GM12878 (cell line): ENCODE data around the gene TTLL10. TPM values are rescaled to one million over a fixed set of nuclear protein-coding genes. Genes with fewer than 3 reads are reported as not detected.

Source experiments
- ATAC-seq: fragments of 200-7000 bp; cut with Tn5 transposase; 3 replicates; pipeline ENCODE4 v1.9.1; 2020; ENCODE audit warnings: mild to moderate bottlenecking, moderate library complexity
- BruUV-seq: library from RNA; stranded (reverse); fragments of 400-500 nt; replicated peaks from 2 replicates; lab custom pipeline; 2021; lab: Mats Ljungman, UMichigan
- CTCF ChIA-PET: fragments of 300-600 bp; sonication (Branson Sonifier 250); formaldehyde crosslinking; extraction: SDS; loops from one replicate; lab custom pipeline; 2021; ENCODE audit warnings: inconsistent platforms; lab: Yijun Ruan, JAX
- POLR2A ChIA-PET: fragments of 350-600 bp; formaldehyde crosslinking; extraction: SDS; loops from one replicate; lab custom pipeline; 2021; ENCODE audit warnings: inconsistent platforms; lab: Charles Lee
- RAD21 ChIA-PET: fragments of 300-600 bp; sonication (Branson Sonifier 250); formaldehyde crosslinking; loops from one replicate; lab custom pipeline; 2023; ENCODE audit warnings: antibody characterized with exemption; ENCODE audit not compliant: unreplicated experiment; lab: Charles Lee
- SMC1A ChIA-PET: fragments of 300-600 bp; sonication (Branson Sonifier 250); formaldehyde crosslinking; loops from one replicate; lab custom pipeline; 2023; ENCODE audit not compliant: unreplicated experiment, uncharacterized antibody; lab: Charles Lee
- DNase-seq: peaks from one replicate; pipeline ENCODE4 v3.0.0-alpha.2; 2011; ENCODE audit warnings: low read depth, low spot score
- FAIRE-seq: peaks from 3 replicates; lab custom pipeline; 2011; peaks lifted over from hg19 to GRCh38; lab: Jason Lieb, UNC
- H2AFZ ChIP-seq: 2 replicates; pipeline ENCODE4 v1.6.0; 2011; ENCODE audit warnings: low read depth, low read length, control low read depth; ENCODE audit not compliant: control insufficient read depth
- H3K27ac ChIP-seq: 2 replicates; pipeline ENCODE4 v1.5.1; 2011; ENCODE audit warnings: control low read depth; ENCODE audit not compliant: control insufficient read depth, insufficient read depth
- H3K27me3 ChIP-seq, 2 experiments: replicated peaks in 1 of 2; 2 replicates each; pipeline versions ENCODE4 v1.6.0 to v1.6.1; 2011; ENCODE audit warnings: low read length in 1 of 2; ENCODE audit not compliant: control insufficient read depth in 2 of 2, insufficient read depth in 2 of 2
- H3K36me3 ChIP-seq, 2 experiments: 2 replicates each; pipeline ENCODE4 v1.5.1; 2011; ENCODE audit warnings: low read length in 1 of 2; ENCODE audit not compliant: control insufficient read depth in 2 of 2, insufficient read depth in 2 of 2
- H3K4me1 ChIP-seq: 2 replicates; pipeline ENCODE4 v1.6.1; 2011; ENCODE audit warnings: mild to moderate bottlenecking, low read length, moderate library complexity, mixed read lengths; ENCODE audit not compliant: control insufficient read depth, insufficient read depth
- H3K4me2 ChIP-seq: 2 replicates; pipeline ENCODE4 v1.6.0; 2011; ENCODE audit warnings: control low read depth; ENCODE audit not compliant: control insufficient read depth, insufficient read depth
- H3K4me3 ChIP-seq: fragments of 200-600 bp; sonication (generic); 2 replicates; pipeline ENCODE4 v1.5.1; 2016
- H3K79me2 ChIP-seq: 2 replicates; pipeline ENCODE4 v1.6.0; 2011; ENCODE audit warnings: low read length; ENCODE audit not compliant: control insufficient read depth, insufficient read depth
- H3K9ac ChIP-seq: 2 replicates; pipeline ENCODE4 v1.8.0; 2011; ENCODE audit warnings: low read length, control low read depth, mixed read lengths; ENCODE audit not compliant: control insufficient read depth, insufficient read depth
- H3K9me3 ChIP-seq: replicated peaks from 3 replicates; pipeline ENCODE4 v1.5.1; 2011; ENCODE audit warnings: mild to moderate bottlenecking, low read length; ENCODE audit not compliant: control insufficient read depth, insufficient read depth
- H4K20me1 ChIP-seq: 2 replicates; pipeline ENCODE4 v1.6.0; 2011; ENCODE audit not compliant: control insufficient read depth, insufficient read depth
- NFYB ChIP-seq: IDR thresholded peaks from 2 replicates; pipeline ENCODE4 v1.6.1; 2011; ENCODE audit warnings: low read depth, mild to moderate bottlenecking, low read length, improper control_type of control experiment, moderate library complexity; ENCODE audit not compliant: insufficient read depth
- POLR2A ChIP-seq: IDR thresholded peaks from 2 replicates; pipeline ENCODE4 v1.6.1; 2011; ENCODE audit warnings: low read depth, mild to moderate bottlenecking, low read length
- USF1 ChIP-seq: IDR thresholded peaks from 2 replicates; pipeline ENCODE4 v1.6.1; 2011; ENCODE audit warnings: borderline replicate concordance, low read depth, mild to moderate bottlenecking, moderate library complexity, mixed read lengths, low read length; ENCODE audit not compliant: insufficient read depth; ENCODE audit errors: extremely low read length
- WGBS: methylation state at CpG from one replicate; pipeline ENCODE4 v1.1.6; 2016; ENCODE audit warnings: low lambda C conversion rate; ENCODE audit not compliant: insufficient replicate concordance, insufficient coverage; ENCODE audit errors: missing lambda C conversion rate; 5-methylcytosine and 5-hydroxymethylcytosine counted together
- in situ Hi-C: fragments of 300-500 bp; cut with MboI; formaldehyde crosslinking; loops from 9 replicates; pipeline ENCODE4 v1.14.3; 2018; ENCODE audit warnings: mixed read lengths
- intact Hi-C: fragments of 100-400 bp; cut with micrococcal nuclease; formaldehyde crosslinking; loops from one replicate; pipeline ENCODE4 v1.14.2; 2022; ENCODE audit not compliant: unreplicated experiment
- polyA plus RNA-seq, 11 experiments: library from polyadenylated mRNA; depleted of rRNA in 4 of 11; unstranded in 6 of 11; stranded (reverse) in 5 of 11; fragments of >200 nt; fragmentation: Nextera tagmentation in 4 of 11; fragmentation: Illumina TruSeq in 1 of 11; extraction: Ambion mirVana in 4 of 11; extraction: Trizol in 1 of 11; gene quantifications; 1 replicate in 1 of 11; 2 replicates in 10 of 11; pipeline versions ENCODE4 v1.2.1 to v1.2.3, GENCODE V29; 2011 to 2016; ENCODE audit warnings: inconsistent platforms in 2 of 11, missing spikeins in 2 of 11, low read depth in 1 of 11
- total RNA-seq, 4 experiments: library from RNA; depleted of rRNA in 3 of 4; stranded (reverse); fragments of >200 nt in 3 of 4; fragmentation: Illumina TruSeq in 1 of 4; extraction: Trizol in 1 of 4; gene quantifications; 2 replicates each; pipeline versions ENCODE4 v1.2.1 to v1.2.3, GENCODE V29; 2013 to 2021

TTLL10 gene
- total and polyA plus RNA-seq, 10 of the 15 experiments (the other 5 are each of a cell fraction or from before 2014, with no cell fraction given): not detected

- RAD21 ChIA-PET: no interaction called here
These were observed 60.6 kb downstream of the TTLL10 start for GRCh38 chr1:1234180-1234808.

GRCh38 chr1:1235016-1235744 lies 61.5 kb downstream of the TTLL10 start:
- Histone ChIP-seq H3K79me2 (peaks cover 24% of the 10 kb centered on the region), H3K27ac (no peak overlapping the region), H4K20me1 (no peaks in the 10 kb centered on the region), H3K9me3 (no peaks in the 10 kb centered on the region; the same call in 2 of the 3 replicates), H3K4me3 (no peak overlapping the region), H3K36me3 (no peaks in the 10 kb centered on the region), H2AFZ (no peak overlapping the region), H3K4me1 (peaks cover under 1% of the 10 kb centered on the region; the same call in 1 of the 2 replicates), H3K4me2 (no peak overlapping the region), H3K9ac (no peak overlapping the region), H3K27me3 (no peaks in the 10 kb centered on the region)
- ChIA-PET POLR2A (no interaction called here), RAD21 (no interaction called here), CTCF (no interaction called here), SMC1A (no interaction called here)
- TF ChIP-seq POLR2A (peak; percentile 18; the same call in 1 of the 2 replicates), USF1 (no peak)
- ATAC-seq (no peak), DNase-seq (no peak), FAIRE-seq (no peak)
- intact Hi-C loops: no loop called here
- in situ Hi-C loops: no loop called here
- no TSS peak for BruUV-seq
- WGBS: 69% methylated on average over 27 of the region's 27 CpGs

More at GRCh38 chr1:1234180-1234808, 60.6 kb downstream of the TTLL10 start:
- H3K4me3 ChIP-seq: no peak overlapping the region
- ChIA-PET SMC1A (no interaction called here), POLR2A (no interaction called here), CTCF (no interaction called here)
- 0 out of 2 replicates have a peak overlapping the region, but pooled peaks have one; percentile 12 for H3K4me2 ChIP-seq
- H2AFZ ChIP-seq: no peak overlapping the region
- no peaks in the 10 kb centered on the region for H3K27me3 ChIP-seq
- in situ Hi-C loops: no loop called here
- peaks cover 4% of the 10 kb centered on the region for H3K4me1 ChIP-seq
- H4K20me1 ChIP-seq: no peaks in the 10 kb centered on the region
- H3K9ac ChIP-seq: no peak overlapping the region
- H3K36me3 ChIP-seq: no peaks in the 10 kb centered on the region
- BruUV-seq: no TSS peak
- FAIRE-seq (no peak), ATAC-seq (no peak), DNase-seq (no peak)
- WGBS: 89% methylated on average over 28 of the region's 28 CpGs
- no peak overlapping the region for H3K27ac ChIP-seq
- peaks cover 32% of the 10 kb centered on the region for H3K79me2 ChIP-seq
- intact Hi-C loops: loop anchor here (5.0 kb wide), 1 partner anchor 112 kb away; no protein-coding TSS in a partner anchor
- H3K9me3 ChIP-seq: no peaks in the 10 kb centered on the region; the same call in 2 of the 3 replicates
- TF ChIP-seq NFYB (no peak), POLR2A (peak; percentile 41; the same call in 1 of the 2 replicates)
